ENCODE data around the gene PER1.
"Not testable (repeated sequence)": the region's sequence is repeated elsewhere in the genome, so short reads cannot be mapped to it uniquely, and the experiment has no call there.

The PER1 gene

DNA sequence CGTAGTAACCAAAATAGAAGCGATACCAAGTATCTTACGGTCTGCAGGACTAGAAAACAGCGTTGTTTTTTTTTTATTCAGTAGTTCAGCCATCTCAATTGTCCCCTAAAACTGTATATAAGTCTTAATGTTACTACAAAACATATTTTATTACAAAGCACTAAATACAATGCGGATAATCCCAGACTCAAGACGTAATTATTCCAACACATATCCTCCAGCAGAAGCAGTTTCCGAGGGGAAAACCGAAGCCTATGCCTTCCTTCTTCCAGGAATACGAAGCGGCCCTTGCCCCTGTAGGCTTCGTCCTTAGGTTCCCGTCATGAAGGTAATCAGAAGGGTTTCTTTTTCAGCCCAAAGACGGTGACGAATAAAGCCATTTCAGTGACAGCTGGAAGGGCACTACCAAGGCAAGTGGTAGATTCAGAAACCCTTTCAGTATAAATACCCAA, 21.7 kb upstream of the PER1 start:
- peak overlapping the region; percentile 52 for H3K4me3 ChIP-seq (ENCODE audit: low read depth, low read length)
- DNase-seq (ENCODE audit: low read depth), result no peak

DNA sequence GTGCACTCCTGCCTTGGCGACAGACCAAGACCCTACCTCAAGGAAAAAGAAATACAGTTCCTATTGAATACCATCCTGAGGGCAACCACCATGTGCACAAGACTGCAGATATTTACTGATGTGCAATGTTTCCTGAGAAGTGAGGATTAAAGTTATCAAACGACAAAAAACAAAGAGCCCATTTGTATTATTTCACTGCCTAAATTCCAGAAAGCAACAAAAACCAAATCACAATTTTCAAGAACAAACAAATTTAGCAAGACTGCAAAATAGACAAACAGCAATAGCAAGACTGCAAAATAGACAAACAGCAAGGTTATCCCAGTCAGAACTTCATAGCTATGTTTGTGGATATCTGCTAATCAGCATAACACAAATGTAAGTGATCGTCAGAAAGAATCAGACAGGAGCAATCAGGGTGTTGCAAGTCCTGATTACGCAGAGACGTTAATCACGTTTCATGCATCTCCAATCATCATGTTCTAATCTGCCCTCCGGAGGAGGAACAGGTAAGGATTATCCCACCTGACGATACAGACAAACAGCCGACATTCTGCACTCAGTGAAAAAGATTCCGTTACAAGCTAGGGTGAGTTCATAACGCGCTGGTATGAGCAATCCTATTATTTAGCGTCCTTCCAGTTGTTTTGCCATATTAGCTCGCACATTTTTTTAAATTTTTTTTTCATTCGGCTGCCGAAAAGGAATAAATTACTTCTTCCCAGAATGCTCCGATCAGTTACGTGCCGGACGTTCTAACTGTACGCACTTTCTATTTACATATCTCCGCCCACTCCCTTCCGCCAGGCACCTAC, 21.1 kb upstream of the PER1 start:
- H3K4me3 ChIP-seq (ENCODE audit: low read depth, low read length), result peak overlapping the region; percentile 52
- peak; percentile 93 for DNase-seq (ENCODE audit: low read depth)

DNA sequence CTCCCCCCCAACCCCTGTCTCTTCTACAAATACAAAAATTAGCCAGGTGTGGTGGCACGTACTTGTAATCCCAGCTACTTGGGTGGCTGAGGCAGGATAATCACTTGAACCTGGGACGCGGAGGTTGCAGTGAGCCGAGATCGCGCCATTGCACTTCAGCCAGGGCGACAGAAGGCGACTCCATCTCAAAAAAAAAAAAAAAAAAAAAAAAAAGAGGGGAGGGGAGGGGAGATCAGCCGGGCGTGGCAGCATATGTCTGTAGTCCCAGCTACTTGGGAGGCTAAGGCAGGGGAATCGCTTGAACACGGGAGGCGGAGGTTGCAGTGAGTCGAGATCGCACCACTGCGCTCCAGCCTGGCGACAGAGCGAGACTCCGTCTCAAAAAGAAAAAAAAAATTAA, 18.0 kb upstream of the PER1 start:
- H3K4me3 ChIP-seq (ENCODE audit: low read depth, low read length), result not testable (repeated sequence)

DNA sequence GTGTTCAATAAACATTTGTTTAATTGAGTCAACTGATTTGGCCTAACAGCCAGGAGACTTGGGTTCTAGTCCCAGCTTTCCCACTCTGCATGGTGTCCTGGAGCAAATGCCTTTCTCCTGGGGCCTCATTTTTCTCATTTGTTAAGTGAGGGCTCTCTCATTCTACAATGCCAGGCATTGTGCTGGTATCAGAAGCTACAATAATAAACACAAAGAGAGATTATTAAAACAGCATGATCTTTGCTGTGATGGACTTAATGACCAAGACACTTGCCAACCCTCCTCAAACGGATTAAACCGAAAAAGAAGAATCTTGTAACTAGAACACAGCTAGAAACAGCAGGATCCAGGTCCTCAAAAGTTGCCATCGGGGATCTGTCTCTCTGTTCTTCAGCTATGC, 15.3 kb upstream of the PER1 start:
- H3K4me3 ChIP-seq (ENCODE audit: low read depth, low read length), result no peak overlapping the region
- no peak for DNase-seq (ENCODE audit: low read depth)

More for the DNA sequence above, 18.0 kb upstream of the PER1 start:
- not testable (repeated sequence) for DNase-seq (ENCODE audit: low read depth)

DNA sequence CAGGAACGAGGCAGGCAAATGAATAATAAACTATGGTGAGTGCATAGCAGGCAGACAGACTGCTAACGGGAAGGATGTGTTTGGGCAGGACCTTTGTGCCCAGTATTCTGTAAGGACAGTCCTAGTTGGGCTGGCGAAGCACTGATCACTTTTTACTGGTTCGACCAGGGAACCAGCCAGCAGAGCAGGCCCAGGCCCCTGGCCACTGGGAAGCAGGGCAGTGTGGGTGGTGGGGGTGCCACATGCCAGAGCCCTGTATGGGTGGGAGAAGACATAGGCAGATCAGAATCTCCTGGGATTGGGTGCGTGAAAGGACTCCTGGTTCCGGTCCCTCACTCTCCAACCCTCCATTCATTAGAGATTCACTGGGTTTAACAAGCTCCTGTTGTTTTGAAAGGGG, 14.5 kb upstream of the PER1 start:
- H3K4me3 ChIP-seq (ENCODE audit: low read depth, low read length), result no peak overlapping the region
- DNase-seq (ENCODE audit: low read depth), result no peak

DNA sequence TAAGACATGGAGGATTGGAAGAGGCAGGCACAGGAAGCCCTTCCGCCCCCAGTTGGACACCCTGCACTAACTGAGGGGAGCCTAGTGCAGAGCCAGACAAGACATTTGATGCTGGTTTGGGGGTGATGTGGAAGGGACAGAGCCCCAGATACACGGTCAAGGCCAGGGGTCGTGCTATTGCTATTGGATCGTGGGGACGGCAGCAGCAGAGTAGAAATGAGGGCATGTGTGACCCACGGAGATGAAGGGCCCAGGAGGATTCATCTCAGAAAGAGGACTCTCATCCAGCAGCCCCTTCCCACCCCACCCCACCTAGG, 12.6 kb upstream of the PER1 start:
- DNase-seq (ENCODE audit: low read depth), result no peak
- no peak overlapping the region for H3K4me3 ChIP-seq (ENCODE audit: low read depth, low read length)

DNA sequence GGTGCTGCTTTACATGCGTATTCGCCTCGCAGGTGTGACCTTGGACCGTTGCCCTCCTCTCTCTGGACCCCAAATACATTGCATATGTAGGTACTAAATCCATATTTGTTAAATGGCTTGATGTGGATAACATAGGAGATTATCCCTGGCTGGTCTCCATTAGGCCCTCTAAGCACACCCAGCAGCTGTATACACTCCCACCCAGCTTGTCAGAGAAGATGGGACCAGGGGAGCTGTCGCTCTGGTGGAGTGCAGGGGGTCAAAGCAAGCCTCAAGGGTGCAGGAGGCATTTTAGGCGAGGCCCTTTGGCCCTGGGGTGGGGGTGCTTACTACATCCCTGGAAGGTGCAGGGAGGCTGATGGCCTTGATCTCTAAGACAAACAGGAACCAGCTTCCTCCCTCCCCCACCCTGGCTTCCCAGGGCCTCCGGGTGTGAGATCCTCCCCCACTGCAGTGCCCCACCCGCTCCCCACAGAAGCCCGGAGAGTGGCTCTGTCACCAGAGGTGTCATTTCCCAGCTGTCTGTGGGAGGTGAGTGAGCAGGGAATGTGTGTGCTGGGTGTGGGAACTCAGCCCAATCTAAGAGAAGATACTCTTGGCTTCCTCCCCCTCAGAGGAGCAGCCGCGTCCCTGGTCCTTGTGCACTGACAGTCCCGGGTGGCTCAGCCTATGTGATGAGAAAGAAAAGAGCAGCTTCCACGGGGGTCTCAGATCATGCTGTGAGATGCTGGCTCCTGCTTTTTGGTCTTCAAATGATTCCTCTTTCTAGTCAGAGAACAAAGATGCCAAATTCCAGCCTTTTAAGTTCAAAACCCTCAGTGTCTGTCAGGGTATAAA, 12.0 kb upstream of the PER1 start:
- no peak overlapping the region for H3K4me3 ChIP-seq (ENCODE audit: low read depth, low read length)
- DNase-seq (ENCODE audit: low read depth), result no peak

DNA sequence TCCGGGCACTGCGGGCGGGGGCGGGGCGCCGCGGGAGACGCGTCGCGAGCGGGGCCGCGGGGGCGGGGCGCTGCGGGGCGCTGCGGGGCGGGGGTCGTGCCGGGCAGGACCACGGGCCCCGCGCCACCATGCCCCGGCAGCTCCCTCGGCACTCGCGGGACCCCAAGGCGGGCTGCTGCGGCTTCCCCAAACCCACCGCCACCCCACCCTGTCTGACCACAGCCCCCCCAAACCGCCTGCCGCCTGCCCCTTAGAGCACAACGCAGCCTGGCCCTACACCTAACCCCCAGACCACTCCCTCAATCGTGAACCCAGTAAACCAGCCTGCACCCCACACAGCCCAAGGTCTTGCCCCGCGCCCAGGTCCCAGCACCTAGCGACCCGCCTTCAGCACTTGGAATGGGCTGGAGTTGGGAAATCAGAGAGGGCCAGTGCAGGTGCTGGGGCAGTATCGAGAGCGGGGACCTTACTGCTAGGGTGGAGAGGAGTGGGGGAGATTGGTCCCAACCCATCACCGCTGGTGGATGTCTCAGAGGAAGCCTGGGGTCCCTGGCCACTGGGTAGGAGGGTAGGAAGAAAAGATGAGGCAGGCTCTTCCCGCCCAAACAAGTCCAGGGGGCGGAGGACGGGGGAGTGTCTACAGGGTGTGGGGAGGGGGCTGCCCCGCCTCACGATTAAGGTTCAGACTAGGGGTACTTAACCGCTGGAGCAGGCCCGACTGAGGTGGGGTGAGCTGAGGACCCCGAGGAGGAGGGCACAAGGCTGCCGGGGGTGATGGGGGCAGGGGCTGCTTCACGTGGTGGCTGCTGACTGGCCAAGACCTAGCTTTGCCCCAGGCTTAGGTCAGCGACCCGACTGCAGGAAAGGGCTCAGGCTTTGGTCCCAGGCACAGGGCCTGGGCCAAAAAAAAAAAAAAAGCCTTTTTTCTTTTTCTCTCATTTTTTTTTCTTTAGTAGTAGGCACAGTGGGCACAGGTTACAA, 11.1 kb upstream of the PER1 start:
- no peak for DNase-seq (ENCODE audit: low read depth)
- H3K4me3 ChIP-seq (ENCODE audit: low read depth, low read length), result peak overlapping the region; percentile 90

DNA sequence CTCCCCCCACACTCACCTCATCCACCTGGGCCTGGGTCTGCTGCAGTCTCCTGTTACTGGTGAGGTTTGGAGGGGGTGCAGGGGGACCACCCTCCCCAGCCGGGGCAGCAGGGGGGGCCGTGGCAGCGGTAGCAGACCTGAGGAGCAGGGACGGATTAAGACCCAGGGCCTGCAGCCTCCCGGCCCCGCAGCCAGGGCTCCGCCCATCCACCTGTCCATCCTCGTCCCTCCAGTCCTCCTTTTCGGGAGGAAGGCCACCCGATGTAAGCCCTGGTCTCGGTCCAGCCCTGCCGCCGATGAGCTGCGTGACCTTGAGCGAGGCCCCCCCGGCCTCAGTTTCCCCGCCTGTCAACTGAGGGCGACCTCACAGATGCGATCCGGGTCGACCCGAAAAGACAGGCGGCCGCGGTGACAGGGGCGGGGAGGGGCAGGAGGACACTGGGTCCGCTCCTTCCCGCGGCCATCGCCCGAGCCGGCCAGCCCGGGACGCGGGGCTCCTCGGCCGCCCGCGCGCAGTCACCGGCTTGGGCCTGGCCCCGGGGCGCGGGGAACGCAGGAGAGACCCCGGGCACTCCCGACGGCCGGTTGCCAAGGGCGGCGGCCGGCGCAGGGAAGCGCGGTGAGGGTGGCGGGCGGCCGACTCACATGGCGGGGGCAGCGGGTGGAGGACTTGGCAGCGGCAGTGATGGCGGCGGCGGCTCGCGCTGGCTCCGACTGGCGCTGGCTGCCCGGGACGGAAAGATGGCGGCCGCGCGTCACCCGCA, 10.2 kb upstream of the PER1 start, which contains the start of gene VAMP2:
Gene VAMP2 (minus strand): TSS at position 716 of the 764 bp plus-strand sequence. CDS start 69 bp downstream, at position 647.
- H3K4me3 ChIP-seq (ENCODE audit: low read depth, low read length), result peak within 1 kb of the TSS; percentile 90
- DNase-seq (ENCODE audit: low read depth), result no peak

DNA sequence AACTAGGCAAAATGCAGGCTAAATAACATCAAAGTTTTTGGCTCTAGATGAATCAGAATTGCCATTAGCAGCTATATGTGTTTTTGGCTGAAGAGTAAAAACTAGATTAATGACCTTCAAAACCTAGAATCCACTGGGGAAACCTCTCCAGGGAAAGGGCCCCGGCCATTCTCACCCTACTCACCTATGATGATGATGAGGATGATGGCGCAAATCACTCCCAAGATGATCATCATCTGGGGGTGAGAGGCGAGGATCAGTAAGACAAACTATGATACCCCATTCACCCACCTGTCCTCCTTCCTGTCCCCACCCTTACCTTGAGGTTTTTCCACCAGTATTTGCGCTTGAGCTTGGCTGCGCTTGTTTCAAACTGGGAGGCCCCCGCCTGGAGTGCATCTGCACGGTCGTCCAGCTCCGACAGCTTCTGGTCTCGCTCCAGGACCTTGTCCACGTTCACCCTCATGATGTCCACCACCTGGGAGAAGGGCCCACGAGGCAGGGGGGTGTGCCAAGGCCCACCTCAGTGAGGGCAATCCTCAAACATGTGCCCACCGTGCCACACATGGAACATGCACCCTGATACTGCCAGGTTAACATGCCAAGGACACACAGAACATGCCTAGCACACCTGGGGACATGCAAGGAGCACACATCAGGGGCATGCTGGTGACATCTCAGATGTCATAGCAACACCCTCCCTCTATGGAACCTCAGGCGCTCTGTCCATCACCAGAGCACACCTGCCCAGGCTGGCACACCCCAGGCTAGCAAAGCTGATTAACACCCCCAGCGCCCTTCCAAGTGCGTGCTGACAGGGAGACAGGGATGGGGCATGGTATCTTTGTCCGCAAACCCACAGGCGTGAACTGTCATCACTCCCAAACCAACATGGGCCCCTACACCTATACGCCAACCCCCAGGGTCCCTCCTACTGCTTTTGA, 9.4 kb upstream of the PER1 start:
- H3K4me3 ChIP-seq (ENCODE audit: low read depth, low read length), result peak overlapping the region; percentile 90
- DNase-seq (ENCODE audit: low read depth), result no peak

DNA sequence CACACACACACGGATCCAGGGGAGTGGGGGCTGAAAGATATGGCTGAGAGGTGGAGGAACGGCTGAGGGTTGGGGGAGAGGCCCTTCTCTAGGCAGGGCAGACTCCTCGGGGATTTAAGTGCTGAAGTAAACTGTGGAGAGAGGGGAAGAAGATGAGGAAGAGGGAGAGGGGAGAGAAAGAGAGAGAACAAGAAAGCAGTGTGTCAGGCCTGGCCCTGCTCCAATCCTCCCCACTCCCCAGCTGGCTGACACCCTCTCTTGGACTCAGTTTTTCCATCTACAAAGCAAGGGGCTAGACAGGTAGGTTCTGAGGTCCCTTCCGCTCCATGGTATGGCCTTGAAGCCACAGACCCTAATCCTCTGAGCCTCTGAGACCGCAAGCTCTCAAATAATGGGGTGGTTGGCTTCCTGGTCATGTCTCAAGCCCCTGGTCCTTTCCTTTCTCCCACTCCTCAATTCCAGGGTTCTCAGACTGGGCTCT, 8.6 kb upstream of the PER1 start:
- DNase-seq (ENCODE audit: low read depth), result no peak
- H3K4me3 ChIP-seq (ENCODE audit: low read depth, low read length), result peak overlapping the region; percentile 17

DNA sequence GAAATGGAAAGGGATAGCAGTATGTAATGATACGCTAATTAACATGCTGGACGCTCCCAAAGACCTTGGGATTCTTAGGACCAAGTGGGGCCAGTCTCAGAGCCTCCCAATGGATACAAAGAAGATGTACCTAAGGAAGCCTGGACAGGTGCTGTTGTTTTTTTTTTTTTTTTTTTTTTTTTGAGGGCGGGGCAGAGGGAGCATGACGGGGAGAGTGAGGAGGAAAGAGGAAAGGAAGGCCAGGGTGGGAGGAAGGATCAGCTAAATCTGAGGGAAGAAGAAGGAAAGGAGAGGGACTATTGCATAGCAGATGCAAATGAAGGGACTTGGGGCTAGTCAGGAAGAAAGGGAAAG, 8.0 kb upstream of the PER1 start:
- no peak overlapping the region for H3K4me3 ChIP-seq (ENCODE audit: low read depth, low read length)
- DNase-seq (ENCODE audit: low read depth), result no peak

DNA sequence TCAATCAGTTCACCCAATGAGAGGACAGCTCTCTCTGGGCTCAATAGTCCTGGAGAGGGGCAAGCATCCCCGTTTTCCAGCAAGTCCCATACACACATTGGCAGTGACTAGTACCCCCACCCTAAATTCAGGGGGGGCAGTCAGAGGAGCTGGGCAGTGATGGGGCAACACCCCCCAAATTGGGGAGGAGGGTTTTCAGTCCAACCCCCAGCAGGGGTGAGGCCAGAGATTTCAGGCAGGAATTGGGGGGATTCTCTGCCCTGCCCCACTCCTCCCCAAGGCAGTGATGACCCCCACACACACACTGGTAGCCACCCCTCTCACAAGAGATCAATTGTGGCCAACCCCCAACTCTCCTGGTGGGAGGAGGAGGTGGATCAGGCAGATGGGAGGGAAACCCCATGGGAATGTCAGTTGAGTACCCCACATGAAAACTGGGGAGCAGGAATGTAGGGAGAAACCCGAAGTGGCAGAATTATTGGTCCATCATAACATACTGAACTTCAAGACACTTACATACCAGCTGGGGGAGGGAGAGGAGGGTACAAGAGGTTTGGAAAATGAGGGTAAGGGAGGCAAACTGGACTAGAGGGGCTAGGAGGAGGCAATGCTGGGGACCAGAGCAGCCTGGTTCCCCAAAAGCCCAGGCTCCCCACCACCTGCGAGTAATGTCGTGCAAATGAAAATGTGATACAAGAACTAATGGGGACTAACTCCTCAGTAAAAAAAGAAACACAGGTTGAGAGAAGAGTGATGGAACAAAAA, 7.4 kb upstream of the PER1 start:
- no peak overlapping the region for H3K4me3 ChIP-seq (ENCODE audit: low read depth, low read length)
- DNase-seq (ENCODE audit: low read depth), result no peak

DNA sequence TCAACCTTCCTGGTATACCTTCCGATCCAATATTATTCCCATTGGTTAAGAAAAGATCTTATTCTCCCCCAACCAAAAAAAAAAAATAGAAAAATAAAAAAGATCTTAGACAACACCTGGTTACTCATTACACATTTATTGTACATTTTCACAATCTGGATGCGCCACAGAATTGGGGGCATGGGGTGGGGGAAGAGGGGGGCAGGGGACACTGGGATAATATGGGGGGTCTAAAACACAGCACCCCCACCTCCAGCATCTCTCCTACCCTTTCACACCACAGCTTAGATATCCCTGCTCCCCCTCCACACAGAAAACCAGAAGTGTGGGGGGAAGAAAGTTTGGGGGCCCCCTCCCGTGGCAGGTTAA, 6.8 kb upstream of the PER1 start:
- H3K4me3 ChIP-seq (ENCODE audit: low read depth, low read length), result no peak overlapping the region
- no peak for DNase-seq (ENCODE audit: low read depth)

DNA sequence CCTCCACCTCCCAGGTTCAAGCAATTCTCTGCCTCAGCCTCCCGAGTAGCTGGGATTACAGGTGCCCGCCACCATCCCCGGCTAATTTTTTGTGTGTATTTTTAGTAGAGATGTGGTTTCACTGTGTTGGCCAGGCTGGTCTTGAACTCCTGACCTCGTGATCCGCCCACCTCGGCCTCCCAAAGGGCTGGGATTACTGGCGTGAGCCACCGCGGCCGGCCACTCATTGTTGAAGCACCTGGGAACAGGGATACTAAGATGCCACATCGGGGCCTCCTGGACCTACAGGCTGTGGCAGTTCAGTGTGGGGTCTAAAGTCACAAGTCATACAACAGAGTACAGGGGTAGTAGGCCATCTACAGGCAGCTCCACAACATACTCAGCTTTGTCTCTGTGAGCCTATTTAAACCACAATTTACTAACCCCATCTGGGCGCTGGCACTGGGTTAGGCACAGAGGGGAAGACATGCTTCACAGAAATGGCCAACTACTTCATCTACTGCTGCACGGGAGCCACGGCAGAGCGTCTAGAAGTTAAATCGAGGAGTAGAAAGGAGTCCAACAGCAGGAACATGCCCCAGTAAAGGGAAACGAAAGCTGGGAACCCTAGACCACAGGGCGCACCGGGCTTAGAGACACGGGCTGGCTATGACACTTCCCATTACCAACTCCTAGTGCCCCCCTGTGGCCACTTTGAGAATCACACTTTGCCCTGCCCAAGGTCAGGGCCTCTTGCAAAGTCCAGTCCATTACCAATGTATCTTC, 6.2 kb upstream of the PER1 start:
- DNase-seq (ENCODE audit: low read depth), result no peak
- H3K4me3 ChIP-seq (ENCODE audit: low read depth, low read length), result no peak overlapping the region

DNA sequence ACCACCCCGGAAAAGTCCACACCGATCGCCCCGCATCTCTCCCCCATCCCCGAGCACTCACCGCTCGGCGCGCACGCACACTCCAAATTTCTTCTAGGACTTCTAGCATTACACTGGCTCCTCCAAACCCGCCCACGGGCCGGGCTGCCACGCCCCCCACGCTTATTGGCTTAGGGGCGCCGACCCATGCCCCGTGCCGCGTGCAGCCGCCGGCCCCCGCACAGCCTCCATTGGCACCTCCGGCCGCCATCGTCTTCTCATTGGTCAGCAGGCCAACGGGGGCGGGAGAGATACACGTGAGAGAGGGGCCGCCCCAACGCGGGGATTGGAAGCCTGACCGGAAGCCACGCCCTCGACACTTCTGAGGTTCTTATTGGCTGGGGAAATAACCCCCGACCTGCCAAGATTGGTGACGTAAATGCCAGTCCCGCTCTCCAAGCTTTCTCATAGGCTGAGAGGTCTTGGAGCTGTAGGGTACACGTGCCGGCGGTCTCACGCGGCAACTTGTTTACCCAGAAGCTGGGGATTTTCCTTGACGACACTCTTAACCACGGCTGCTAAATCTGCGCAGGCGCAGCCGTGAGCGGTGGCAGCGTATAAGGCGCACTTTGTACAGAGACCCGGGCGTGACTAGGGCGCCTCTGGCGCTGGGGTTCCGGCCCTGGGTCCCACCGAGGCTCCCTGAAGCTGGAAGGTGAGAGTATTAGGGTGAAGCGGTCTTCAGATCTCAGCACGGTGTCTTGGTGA, 4.2 kb upstream of the PER1 start:
- H3K4me3 ChIP-seq (ENCODE audit: low read depth, low read length), result peak overlapping the region; percentile 62
- DNase-seq (ENCODE audit: low read depth), result peak; percentile 100

Measured in skeletal muscle cell (primary cell).